Mesothelial cell of epicardium (in vitro differentiated cells): Measurements from ENCODE around the gene RCAN1. TPM values are rescaled to one million over a fixed set of nuclear protein-coding genes. Genes with fewer than 3 reads are reported as not detected.

Source experiments
- DNase-seq, 2 experiments: peaks; one replicate each; pipeline ENCODE4 v3.0.0; 2021; ENCODE audit warnings: low spot score in 2 of 2; ENCODE audit not compliant: unreplicated experiment in 2 of 2
- H3K27ac Mint-ChIP-seq: 2 replicates; pipeline ENCODE4 v1.8.0; 2021; ENCODE audit warnings: mixed read lengths
- H3K27me3 Mint-ChIP-seq: 2 replicates; pipeline ENCODE4 v1.8.0; 2021; ENCODE audit warnings: low read depth, mixed read lengths
- H3K36me3 Mint-ChIP-seq: 2 replicates; pipeline ENCODE4 v1.8.0; 2021; ENCODE audit warnings: mixed read lengths
- H3K4me1 Mint-ChIP-seq: 2 replicates; pipeline ENCODE4 v1.8.0; 2021; ENCODE audit warnings: mixed read lengths
- H3K4me3 Mint-ChIP-seq: 2 replicates; pipeline ENCODE4 v1.8.0; 2021; ENCODE audit warnings: mild to moderate bottlenecking, moderate library complexity, mixed read lengths
- H3K9me3 Mint-ChIP-seq: 2 replicates; pipeline ENCODE4 v1.8.0; 2021; ENCODE audit warnings: mixed read lengths
- total RNA-seq: library from RNA; stranded (reverse); gene quantifications from 3 replicates; pipeline ENCODE4 v1.2.1, GENCODE V29; 2021
- TF ChIP-seq, protein P1 (sequence below): fragments of 200-600 bp; sonication (generic); IDR thresholded peaks from one replicate; pipeline ENCODE4 v1.5.0; 2021; ENCODE audit warnings: antibody characterized with exemption; ENCODE audit not compliant: unreplicated experiment

The RCAN1 gene
- total RNA-seq, 1 donor from 2014 or later = 14.8 TPM

DNA sequence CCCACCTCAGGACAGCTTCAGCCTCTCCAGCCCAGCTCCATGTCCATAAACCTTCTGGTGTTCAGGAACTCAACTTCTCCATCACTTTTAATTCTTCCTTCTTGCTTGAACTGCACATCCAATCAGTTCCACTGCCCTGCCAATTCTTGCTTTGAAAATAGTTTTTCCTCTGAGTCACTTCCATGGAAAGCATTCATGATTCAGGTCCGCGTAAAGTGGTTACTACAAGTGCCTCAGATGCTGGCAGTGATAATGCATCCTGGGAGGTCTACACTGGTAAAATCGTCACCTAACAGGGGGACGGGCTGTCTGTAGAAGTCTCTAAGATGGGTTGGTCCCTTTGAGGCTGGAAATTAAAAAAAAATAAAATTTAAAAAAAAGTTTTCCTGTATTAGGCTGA, 25.9 kb upstream of the RCAN1 start:
- no peak overlapping the region for H3K4me3 Mint-ChIP-seq
- TF ChIP-seq, protein P1, sequence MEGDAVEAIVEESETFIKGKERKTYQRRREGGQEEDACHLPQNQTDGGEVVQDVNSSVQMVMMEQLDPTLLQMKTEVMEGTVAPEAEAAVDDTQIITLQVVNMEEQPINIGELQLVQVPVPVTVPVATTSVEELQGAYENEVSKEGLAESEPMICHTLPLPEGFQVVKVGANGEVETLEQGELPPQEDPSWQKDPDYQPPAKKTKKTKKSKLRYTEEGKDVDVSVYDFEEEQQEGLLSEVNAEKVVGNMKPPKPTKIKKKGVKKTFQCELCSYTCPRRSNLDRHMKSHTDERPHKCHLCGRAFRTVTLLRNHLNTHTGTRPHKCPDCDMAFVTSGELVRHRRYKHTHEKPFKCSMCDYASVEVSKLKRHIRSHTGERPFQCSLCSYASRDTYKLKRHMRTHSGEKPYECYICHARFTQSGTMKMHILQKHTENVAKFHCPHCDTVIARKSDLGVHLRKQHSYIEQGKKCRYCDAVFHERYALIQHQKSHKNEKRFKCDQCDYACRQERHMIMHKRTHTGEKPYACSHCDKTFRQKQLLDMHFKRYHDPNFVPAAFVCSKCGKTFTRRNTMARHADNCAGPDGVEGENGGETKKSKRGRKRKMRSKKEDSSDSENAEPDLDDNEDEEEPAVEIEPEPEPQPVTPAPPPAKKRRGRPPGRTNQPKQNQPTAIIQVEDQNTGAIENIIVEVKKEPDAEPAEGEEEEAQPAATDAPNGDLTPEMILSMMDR = no peak
- H3K36me3 Mint-ChIP-seq = no peaks in the 10 kb centered on the region
- peaks cover 7% of the 10 kb centered on the region for H3K9me3 Mint-ChIP-seq
- DNase-seq = no peak
- H3K27me3 Mint-ChIP-seq = peaks cover 12% of the 10 kb centered on the region
- no peaks in the 10 kb centered on the region for H3K4me1 Mint-ChIP-seq
- H3K27ac Mint-ChIP-seq = no peak overlapping the region

DNA sequence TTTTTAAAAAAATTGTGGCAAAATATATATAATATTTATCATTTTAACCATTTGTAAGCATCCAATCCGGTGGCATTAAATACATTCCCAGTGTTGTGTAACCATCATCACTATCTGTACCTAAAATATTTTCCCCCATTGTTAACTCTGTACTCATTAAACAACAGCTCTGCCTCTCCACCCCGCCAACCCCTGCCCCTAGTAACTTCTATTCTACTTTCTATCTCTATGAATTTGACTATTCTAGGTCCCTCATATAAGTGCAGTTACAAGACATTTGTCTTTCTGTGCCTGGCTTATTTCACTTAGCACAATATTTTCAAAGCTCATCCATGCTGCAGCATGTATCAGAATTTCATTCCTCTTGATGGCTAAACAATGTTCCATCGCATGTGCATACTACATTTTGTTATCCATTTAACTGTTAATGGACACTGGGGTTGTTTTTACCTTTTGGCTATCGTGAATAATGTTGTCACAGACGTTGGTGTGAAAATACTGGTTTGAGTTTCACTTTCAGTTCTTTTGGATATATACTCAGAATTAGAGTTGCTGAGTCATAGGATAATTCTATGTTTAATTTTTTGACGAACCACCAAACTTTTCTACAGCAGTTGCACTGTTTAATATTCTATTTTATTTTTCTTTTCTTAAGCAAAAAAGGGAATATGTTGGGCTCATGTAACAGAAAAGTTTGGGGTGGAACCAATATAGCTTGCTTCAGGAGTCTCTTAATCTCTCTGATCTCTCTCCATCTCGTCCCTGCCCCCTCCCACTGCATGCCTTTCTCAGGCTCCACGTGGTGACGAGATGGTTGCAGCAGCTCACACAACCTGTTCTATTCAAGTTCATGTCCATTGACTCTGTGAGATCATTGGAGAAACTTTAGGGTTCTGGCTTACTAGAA, 25.2 kb upstream of the RCAN1 start:
- Mint-ChIP-seq H3K36me3 (no peaks in the 10 kb centered on the region), H3K4me1 (no peaks in the 10 kb centered on the region), H3K27me3 (peaks cover 12% of the 10 kb centered on the region), H3K4me3 (no peak overlapping the region), H3K9me3 (peaks cover 6% of the 10 kb centered on the region), H3K27ac (no peak overlapping the region)
- DNase-seq = no peak
- TF ChIP-seq, protein P1 = no peak

DNA sequence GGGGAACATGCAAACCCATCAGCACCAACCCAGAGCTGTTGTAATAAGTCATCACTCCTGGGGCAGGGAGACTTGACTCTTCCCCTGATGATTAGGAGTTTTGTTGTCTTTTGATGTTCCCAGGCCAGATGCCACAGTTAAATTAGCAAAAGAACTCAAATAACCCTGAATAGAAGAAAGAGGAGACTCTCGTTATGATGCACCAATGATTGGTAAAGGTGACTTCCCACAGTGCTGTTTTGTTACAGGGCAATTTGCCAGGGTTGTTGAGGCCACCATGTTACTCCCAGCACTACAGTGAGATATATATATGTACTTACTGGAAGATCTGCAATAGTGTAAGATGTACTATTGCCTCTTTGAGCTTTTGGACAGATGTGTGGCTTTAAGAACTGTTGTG, 24.3 kb upstream of the RCAN1 start:
- Mint-ChIP-seq H3K36me3 (no peaks in the 10 kb centered on the region), H3K4me1 (no peaks in the 10 kb centered on the region), H3K27me3 (peaks cover 20% of the 10 kb centered on the region), H3K4me3 (no peak overlapping the region), H3K27ac (no peak overlapping the region), H3K9me3 (peaks cover 4% of the 10 kb centered on the region)
- TF ChIP-seq, protein P1 = no peak
- DNase-seq = no peak

DNA sequence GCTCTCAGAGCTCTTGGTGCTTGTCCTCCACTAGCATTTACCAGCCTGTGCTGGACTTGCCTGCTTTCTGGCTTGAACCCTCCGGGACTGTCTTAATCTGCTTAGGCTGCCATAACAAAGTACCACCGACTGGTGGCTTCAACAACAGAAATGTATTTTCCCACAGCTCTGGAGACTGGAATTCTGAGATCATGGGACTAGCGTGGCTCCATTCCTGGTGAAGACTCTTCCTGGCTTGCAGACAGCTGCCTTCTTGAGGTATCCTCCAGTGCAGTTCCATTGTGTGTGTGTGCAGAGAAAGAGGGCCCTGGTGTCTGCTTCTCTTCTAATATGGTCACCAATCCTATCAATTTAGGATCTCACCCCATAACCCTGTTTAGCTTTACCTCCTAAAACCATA, 22.0 kb upstream of the RCAN1 start:
- peaks cover 4% of the 10 kb centered on the region for H3K9me3 Mint-ChIP-seq
- no peak overlapping the region for H3K27ac Mint-ChIP-seq
- DNase-seq = no peak
- TF ChIP-seq, protein P1 = no peak
- no peaks in the 10 kb centered on the region for H3K4me1 Mint-ChIP-seq
- H3K4me3 Mint-ChIP-seq = no peak overlapping the region
- no peaks in the 10 kb centered on the region for H3K36me3 Mint-ChIP-seq
- peaks cover 38% of the 10 kb centered on the region for H3K27me3 Mint-ChIP-seq

DNA sequence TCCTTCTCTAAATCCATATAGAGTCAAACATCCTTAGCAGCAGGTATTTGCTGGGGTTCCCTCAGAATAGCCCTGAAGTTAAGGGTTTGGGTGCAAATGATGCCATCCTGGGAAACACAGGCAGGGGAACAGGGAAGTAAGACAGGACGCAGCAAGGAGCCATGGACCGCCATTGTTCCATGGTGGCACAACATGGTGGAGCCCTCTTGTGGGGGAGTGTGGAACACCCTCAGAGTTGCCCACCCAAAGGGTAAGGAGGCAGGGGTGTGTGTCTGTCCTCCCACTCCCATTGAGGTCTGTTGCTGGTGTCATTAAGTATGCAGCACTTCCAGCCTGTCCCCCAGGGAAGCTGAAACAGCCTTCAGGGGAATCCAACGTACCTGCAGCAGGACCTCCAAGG, 20.4 kb upstream of the RCAN1 start:
- Mint-ChIP-seq H3K27ac (no peak overlapping the region), H3K4me3 (no peak overlapping the region), H3K27me3 (peaks cover 45% of the 10 kb centered on the region), H3K9me3 (peaks cover 4% of the 10 kb centered on the region), H3K4me1 (no peaks in the 10 kb centered on the region), H3K36me3 (no peaks in the 10 kb centered on the region)
- TF ChIP-seq, protein P1 = no peak
- DNase-seq = no peak
